GM19193 (cell line): ENCODE data around the gene CRYL1.

Experiments used
- POLR2A ChIP-seq: IDR thresholded peaks from 4 replicates; pipeline ENCODE4 v1.6.1; 2011; ENCODE audit not compliant: insufficient read depth, insufficient read length; ENCODE audit errors: extremely low read depth

The CRYL1 gene

DNA sequence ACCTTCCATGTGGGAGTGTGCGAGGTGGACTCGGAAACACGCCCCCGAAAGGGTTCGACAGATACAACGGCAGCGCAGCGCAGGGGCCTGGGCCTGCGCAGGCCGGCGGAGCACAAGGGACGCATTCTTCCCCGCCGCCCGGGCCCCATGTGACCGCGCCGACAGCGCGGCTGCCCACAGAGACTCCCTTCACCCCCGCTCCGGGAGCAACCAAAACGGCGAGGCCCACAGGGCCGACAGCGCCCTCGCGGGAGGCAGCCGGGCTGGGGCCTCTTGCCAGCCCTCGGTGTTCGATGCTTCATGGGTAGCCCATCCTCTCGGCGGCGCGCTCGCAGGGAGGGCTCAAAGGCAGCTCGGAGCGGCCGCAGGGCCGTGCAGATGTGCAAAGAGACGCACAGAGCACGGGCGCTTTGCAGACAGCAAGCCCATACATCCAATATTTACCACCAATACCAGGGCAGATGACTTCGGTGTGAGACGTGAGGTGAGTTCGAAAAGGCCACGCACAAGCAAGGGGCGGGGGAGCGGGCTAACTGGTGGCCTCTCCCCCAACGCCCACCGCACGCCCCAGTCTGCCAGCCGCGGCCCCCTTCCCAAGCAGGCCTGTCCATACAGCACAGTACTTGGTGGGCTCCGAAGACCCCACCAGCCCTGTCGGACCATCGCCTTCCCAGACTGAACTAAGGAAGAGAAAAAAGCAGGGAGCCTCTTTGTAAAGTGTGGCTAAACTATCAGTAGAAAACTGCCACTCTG is 89.9 kb downstream of the CRYL1 start:
- no peak for TF ChIP-seq POLR2A

DNA sequence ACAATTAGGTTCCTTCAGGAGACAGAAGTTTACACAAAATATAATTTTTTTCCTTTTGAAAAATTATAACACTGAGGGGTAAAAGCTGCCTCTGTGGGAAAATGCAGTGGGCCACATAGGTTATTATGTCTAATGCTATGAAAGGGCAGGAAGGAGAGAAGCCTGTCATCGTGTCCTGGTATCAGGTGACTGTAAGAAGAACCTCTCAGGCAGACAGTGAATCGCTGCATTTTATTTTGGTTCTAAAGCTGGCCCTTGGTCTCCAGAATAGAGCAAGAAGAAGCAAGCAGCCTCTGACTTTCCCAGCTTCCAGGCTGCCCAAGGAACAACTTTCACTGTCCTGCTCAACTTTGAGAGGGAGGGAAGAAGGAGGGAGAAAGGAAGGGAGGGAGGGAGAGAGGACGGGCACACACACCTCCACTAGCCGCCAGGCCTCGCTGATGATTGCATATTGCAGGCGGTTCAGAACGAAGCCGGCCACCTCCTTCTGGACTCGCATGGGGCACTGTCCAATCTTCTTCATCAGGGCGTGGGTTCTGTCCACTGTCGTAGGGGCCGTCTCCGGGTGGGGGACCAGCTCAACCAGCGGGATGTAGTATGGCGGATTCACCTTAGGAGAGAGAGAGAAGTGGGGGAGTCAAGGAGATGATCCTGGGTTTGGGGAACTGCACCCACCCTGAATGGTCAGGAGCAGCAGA is 93.8 kb downstream of the CRYL1 start:
- no peak for TF ChIP-seq POLR2A

DNA sequence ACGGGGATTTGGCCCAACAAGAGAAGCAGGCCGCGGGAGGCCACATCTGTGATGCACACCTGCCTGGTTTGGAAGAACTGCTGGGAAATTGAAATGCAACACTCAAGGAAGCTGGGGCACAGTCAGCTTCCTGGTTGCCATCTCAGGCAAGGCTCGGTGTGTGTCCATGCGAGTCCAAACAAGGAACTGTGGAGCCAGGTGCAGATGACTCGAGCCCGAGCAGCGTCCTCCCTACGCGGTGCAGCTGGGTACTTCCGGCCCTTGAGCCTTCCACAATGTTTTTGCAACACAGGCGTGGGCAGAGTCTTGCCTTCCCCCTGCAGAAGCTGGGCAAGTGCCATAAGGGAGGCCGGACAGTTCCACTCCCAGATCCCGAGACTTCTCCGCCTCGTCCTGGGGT is 94.6 kb downstream of the CRYL1 start:
- TF ChIP-seq POLR2A = no peak

DNA sequence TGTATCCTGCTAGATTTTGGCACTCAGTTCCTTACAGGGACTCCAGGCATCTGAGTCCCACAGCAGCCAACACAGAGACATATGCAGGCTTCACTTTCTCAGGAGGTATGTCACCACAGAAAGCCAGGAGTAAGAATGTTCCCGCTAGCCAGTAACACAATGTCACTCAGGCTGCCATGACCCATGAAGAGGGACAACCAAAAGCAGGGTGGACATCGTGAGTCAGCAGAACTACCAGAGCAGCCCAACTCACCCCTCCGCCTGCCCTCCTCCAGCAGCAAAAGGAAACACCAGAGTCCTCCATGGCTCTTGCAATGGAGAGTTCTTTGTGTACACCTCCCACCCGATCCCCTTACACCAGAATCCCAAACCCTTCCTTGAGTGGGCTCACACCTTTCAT is 95.4 kb downstream of the CRYL1 start:
- TF ChIP-seq POLR2A = no peak

DNA sequence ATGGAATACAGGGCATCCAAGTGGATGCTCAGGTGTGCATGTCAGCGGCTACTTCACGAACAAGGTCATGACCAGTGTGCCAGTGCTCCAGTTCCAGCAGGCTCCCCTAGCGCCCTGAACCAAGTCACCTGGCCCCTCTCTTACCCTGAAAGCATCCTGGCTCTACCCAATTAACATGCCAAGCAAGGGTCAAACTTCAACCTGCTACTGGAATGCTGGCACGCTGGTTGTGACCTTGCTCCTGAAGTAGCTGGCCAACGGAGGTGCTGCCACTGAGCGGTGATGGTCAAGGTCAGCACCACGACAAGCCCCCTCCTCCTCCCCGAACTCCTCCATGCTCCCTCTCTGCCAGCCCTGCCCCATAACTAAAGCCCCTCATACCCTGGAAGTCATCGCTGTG is 96.0 kb downstream of the CRYL1 start:
- TF ChIP-seq POLR2A = no peak

DNA sequence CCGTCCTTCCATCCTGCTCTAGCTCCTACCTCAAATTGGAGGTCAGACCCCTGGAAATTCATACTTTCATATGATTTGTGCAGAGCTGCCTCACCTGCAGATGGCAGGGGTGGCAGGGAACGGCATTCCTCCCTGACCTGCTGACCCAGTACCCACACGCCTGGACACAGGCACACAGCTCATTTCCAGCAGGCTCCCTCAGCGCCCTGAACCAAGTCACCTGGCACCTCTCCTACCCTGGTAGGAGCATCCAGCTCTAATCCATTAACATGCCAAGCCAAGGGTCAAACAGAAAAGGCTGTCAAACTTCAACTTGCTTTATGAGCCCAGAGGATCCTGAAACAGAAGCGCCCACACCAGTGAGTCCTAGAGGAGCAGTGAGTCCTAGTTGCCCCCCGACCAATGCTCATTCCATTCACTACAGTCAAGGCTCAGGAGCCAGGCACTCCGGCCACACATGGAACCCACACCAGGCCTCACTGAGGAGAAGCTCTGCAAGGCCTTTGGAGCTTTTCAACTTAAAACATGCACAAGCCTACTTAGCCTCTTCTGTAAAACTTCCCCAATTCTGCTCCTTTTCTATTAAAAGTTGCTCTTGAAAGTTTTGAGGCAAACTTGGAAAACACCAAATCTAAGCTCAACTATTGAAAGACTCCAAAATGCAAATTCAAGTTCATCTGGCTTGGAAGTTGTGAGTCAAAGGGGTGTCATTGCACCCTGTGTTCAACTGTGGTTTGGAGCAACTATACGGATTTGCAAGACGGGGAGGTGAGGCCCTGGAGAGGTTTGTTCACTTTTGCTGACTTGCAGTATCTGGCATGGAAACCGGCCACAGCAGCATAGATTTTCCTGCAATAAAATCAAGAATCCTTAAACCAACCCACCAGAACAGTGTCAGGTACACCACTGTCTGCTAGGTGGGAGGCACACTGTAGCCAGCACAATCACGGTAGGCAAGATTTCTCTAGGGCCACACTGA is 96.7 kb downstream of the CRYL1 start:
- no peak for TF ChIP-seq POLR2A

DNA sequence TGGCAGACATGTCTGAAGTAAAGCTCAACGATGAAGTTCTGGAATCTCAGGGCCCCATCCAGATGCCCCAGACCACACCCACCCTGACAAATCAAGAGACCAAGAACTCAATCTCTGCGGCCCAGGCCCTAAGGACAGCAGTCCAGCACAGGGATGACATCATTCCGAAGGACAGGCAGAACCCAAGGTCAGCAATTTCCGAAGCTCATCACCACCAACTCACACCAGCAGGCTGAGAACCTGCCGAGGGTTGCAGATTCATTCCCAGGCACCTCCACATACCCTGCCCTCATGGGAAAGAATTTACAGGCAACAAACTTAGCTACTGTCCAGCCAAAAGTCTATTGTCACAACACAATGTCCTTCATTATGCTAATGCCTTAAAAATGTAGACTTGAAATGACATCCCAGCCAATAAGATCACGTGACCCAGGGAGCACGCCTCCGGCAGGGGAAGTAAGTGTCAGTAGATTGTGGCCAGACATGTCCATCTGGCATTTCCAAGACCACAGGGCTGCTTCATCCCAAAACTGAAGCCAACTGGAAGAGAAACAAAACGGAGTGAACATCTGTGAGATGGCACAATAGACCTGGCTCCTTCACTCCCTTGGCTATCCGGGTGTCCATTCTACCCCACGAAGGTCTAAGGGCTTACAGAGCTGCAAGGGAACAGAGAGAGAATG is 98.8 kb downstream of the CRYL1 start:
- no peak for TF ChIP-seq POLR2A

DNA sequence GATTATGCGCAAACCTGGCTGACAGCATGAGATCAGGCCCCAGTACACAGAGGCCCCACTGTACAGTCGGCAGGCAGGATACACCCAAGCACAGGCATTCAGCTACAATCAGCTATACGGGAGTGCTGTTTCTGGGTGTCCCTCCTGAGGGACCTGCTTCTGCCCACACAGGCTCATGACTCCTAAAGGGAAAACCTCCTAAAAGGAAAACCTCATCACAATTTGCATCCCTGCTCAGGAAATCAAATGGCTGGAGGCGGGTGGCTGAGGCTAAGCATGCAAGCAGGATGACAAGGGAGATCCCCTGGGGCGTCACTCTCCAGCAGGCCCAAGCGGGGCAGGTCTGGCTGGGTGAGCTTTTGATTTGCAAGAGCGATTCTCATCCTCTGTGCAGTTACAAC is 99.8 kb downstream of the CRYL1 start:
- no peak for TF ChIP-seq POLR2A

DNA sequence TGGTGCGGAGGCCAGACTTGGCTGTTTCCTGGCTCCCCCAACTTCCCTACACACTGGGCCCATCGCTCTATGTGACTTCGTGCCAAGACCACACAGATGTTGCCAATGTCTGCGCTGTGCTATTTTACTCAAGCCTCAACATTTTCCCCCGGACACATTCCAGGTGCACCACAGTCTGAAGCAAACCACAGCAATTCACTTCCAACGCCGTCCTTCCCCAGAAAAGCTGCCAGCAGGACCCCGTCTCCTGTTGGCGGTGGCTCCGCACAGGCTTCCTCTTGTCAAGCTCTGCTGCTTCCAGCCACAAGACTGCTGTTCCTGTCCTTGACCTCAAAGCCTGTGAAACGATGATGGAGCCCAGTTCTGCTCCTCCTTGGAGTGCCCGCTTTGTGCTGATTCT is 100.7 kb downstream of the CRYL1 start:
- TF ChIP-seq POLR2A = no peak

DNA sequence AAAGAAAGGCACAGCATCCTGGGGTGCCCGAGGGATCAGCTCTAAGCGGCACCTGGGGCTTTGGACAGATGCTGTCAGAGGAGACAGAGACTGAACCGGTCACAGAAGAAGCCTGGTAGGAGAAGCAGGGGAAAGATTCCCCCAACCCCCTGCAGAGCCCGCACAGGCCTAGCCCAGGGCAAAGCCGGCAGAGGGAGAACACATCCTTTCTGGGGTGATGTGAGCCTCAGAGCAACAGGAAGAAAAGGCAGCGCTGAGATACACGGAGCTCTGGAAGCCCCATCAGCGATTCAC is 101.2 kb downstream of the CRYL1 start:
- TF ChIP-seq POLR2A = no peak

DNA sequence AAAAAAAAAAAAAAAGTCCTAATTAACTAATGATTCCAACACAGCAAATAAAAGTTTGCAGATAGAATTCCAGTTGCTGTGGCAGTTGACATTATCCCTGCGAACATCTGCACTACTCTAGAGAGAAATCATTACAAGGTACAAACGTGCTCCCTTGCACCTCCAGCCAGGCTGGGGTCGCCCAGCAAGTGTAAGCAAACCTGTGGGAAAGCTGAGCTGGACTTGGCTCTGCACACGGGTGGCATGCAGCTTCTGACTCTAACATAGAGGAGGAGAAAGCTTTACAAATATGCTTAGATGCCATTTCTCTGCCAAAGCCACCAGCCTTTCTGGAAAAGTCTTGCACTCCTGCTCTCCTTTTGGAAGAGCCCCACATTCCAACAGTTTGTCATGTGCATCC is 103.3 kb downstream of the CRYL1 start:
- TF ChIP-seq POLR2A = no peak

DNA sequence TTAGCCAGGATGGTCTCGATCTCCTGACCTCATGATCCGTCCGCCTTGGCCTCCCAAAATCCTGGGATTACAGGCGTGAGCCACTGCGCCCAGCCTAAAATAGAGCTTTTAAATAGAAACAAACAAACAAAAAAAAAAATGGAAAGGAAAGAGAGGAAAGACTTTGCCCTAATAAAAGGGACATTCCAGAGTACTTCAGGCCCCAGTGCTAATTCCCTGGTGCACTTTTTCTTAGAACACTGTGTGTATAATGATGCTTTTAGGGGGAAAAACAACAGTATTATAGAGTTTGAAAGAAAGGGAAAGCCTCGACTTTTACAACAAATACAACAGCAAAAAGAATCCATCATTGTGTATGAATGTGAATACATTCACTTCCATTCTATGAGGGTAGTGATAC is 104.7 kb downstream of the CRYL1 start:
- TF ChIP-seq POLR2A = no peak

DNA sequence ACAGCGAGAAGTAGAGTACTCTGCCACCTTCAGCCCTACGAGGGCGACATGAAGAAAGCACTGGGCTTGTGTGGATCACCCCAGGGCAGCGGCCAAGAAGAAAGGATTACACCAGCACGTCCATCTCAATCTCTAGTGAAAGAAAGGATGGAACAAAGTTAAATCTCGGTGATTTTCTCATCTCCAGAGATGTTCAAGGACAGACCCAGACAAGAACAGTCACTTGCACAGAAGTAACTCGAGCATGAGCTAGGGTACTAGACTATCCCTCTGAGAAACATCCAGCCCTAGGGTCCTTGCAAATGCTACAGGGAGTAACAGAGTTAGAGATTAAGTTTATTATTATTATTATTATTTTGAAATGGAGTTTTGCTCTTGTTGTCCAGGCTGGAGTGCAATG is 106.7 kb downstream of the CRYL1 start:
- no peak for TF ChIP-seq POLR2A

DNA sequence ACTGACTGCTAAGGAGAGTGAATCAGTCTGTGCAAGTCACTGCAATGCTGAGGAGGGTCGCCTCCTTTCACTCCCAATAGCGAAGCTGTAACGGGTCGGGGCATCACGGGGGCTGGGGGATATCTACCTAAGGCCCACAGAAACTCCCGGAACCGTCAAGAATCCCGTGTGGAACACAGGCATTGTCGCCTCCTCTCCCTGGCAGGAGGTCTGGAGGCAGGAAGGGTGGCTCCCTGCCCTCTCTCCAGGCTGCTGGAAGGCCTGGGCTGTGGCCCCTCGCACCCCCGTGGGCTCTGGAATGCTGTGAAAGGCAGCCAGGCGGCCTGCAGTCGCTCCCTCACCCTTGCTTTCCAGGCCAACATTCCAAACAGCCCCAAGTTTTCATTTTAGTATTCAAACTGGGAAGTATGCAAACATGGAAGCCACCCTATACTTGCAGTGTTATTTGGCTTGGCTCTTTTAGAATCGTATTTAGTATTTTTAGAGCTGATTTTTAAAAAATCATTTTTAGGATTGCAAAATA is 109.4 kb downstream of the CRYL1 start:
- no peak for TF ChIP-seq POLR2A

DNA sequence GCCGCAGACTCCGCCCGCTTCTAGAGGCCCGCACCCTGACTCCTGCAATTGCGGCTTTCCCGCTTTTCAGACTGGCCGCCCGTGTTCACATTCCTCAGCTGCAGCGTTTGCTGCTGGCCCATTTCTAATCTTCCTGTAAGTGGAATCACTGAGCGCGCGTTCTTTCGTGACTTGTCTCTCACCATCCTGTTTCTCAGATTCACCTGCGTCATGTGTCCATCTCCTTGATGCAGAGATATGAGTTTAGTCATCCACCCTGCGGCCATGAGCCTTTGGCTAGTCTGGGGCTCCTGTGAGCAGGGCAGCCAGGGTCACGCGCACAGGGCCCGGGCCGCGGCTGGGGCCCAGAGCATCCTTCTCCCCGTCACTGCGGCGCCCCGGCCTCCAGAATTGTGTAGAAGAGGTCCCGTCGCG is 110.0 kb downstream of the CRYL1 start:
- no peak for TF ChIP-seq POLR2A

DNA sequence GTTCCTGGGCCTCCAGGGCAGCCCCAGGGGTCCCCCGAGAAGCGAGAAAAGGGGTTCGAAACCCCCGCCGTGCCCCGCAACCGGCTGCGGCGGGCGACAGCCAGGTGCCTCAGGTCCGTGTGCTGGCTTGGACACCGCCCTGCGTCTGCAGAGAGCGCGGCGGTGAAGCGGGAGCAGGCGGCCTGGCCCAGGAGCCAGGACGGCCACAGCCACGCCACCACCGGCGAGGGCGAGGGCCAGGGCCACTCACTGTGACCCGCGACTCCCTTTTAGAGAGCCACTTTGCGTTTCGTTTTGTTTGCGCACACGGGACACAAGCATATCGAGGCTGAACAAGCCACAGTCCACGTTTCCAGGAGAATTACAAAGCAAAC is 110.4 kb downstream of the CRYL1 start:
- TF ChIP-seq POLR2A = no peak
